Renal cortex interstitium (tissue), 11 donors: ENCODE data around the gene KCTD12. TPM values are rescaled to one million over a fixed set of nuclear protein-coding genes. Genes with fewer than 3 reads are reported as not detected.

Experiments used
- DNase-seq, 11 donors: peaks; one replicate each; pipeline ENCODE4 v3.0.0-alpha.2; 2013; ENCODE audit warnings: low read depth in 9 of 11, low spot score in 4 of 11; ENCODE audit errors: extremely low read depth in 1 of 11
- polyA plus RNA-seq, 3 donors: library from polyadenylated mRNA; unstranded; fragments of 120-200 nt; gene quantifications; one replicate each; pipeline ENCODE4 v1.2.1, GENCODE V29; 2013; ENCODE audit not compliant: insufficient read length in 3 of 3

KCTD12 gene
- polyA plus RNA-seq, 3 donors: 87.9 to 92.8 (median 90.1) TPM

DNA sequence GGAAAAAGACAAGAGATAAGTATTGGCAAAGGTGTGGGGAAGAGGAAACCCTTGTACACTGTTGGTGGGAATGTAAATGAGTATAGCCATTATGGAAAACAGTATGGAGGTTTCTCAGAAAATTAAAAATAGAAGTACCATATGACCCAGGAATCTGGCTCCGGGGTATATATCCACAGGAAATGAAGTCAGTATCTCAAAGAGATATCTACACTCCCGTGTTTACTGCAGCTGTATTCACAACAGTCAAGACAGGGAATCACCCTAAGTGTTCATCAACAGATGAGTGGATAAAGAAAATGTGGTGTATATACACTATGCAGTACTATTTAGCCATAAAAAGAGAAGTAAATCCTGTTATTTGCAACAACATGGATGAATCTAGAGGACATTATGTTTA lies 13.5 kb downstream of the KCTD12 start:
- no peak for DNase-seq

DNA sequence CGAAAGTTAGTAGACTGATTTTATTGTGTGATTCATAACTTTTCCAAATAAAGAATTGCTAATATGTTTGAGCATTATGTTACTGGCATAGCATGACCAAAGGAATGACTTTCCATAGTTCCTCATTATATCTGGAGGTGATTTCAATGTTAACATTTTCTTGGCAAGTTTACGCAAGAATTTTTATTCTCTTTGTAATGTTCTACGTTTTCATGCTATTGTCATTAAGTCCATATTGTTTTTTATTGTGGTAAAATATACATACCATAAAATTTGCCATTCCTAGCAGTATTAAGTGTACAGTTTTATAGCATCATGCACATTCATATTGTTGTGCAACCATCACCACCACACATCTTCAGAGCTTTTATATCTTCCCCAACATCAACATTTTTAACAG lies 14.8 kb downstream of the KCTD12 start:
- DNase-seq: no peak

DNA sequence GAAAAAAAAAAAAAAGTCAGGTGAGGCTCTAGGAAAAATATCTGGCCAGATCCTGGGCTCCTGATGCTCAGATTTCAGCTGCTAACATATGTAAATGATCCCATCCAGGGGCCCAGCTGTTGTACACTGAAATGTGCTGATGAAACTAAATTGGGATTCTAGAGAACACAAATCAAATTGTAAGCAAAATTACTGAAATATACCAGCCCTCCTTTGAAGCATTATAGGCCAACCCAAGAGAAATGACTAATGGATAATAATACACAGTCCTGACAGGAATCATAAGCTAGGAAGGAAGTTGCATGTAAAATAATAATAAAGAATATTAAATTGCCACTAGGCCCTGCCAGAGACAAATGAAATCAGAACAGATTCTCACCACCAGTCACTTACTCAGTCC lies 17.8 kb downstream of the KCTD12 start:
- DNase-seq: no peak

DNA sequence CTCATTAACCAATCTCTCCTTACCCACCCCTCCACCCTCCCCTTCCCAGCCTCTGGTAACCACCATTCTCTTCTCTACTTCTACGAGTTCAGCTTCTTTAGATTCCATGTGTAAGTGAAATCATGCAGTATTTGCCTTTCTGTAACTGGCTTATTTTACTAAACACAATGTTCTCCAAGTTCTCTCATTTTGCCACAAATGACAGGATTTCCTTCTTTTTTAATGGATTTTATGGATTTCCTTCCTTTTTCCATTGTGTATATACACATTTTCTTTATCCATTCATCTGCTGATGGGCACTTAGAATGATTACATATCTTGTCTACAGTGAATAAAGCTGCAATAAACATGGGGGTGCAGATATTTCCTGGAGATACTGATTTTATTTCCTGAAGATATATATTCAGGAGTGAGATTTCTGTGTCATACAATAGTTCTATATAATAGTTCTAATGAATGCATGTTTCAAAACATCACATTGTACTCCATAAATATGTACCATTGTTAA lies 20.2 kb downstream of the KCTD12 start:
- no peak for DNase-seq

DNA sequence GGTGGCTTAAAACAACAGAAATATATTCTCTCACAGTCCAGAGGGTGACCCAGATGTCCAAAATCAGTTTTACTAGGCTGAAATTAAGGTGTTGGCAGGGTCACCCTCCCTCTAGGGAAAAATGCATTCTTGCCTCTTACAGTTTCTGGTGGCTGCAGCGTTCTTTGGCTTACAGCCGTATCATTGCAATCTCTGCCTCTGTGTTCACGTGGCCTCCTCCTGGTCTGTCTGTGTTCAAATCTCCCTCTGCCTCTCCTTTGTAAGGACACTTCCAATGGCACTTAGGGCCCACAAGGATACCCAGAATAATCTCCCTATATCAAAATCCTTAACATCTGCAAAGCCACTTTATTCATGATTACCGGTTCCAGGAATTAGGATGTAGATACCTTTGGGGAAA lies 21.1 kb downstream of the KCTD12 start:
- no peak for DNase-seq

DNA sequence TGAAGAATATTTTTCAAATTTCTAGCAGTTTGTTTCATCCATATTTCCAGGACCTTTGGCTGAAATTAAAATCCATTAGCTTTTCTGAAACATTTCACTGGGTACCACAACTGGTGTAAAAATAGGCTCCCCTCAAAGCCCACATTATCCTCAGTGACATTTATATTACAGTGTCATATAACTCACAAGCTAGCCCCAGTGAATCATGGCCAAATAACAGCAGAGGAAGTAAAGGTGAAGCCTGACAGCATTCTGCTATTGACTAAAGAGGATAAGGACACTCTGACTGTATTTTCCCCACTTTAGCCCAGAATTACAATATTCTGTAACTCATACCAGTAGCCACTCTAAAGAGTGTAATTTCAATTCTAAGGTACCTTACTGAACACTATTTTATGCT lies 21.9 kb downstream of the KCTD12 start:
- no peak for DNase-seq

DNA sequence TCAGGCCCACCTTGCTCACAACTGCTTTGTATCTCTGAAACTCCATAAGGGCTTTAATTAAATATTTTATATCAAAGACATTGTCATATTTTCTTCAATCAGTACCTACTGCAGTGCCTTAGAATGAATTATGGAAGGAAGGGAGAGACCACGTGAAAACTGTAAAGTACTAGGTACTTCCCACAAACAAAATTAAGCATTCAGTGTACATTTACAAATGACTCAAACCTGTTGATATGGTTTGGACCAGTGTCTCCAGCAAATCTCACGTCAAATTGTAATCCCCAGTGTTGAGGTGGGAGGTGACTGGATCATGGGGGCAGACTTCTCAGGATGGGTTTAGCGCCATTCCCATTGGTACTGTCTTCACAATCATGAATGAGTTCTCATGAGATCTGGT lies 23.2 kb downstream of the KCTD12 start:
- no peak for DNase-seq

DNA sequence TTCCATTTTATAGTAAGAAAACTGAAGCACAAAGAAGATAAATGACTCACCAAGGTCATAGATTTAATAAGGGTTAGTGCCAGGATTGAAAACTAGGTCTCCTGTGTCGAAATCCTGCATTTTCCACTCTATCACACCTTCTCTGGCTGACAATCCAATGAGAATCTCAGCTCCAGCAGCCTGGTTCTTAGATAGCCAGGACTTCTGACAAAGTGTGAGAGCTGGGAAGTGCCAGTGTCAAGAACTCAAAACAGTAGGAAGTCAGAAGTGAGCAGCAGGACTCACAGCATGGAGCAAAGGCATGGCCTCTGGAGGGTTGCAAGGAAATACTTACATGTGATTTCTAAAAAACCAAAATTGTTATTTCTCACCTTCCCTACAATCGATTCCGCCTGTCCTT lies 24.3 kb downstream of the KCTD12 start:
- no peak for DNase-seq

DNA sequence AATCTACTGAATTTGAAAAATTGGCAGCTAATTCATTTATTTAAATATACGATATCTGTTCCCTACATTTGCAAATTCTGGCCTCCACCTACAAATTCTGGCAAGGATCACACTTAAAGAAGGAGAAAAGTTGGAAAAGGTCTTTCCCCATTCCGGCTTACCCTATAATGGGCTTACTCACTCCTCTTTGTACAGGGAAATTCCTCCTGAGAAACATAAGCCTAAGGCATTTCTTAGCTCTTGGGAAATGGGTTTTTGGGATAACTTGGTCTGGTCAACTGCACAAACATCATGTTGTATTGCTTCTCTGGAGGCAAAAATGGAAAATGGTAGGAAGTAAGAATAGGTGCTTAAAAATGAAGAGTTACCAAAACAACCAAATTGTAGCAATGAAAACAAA lies 25.5 kb downstream of the KCTD12 start:
- no peak for DNase-seq

DNA sequence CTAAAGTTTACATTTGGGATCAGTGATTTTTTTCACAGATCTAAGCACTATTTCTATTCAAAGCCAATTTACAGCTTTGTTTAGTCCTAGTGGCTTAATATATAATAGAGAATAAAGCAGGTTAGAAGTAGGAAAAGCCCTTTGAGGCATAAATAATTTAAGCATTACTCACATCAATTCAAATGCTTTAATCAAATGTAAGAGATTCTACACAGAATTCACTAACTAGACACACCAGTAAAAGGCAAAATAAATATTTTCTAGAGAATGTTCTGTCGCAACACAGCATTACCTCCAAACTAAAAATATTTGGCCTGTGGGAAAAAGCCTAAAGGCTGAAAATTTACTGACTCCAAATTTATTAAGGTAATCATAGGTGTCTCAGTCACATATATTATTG lies 31.3 kb downstream of the KCTD12 start:
- no peak for DNase-seq

DNA sequence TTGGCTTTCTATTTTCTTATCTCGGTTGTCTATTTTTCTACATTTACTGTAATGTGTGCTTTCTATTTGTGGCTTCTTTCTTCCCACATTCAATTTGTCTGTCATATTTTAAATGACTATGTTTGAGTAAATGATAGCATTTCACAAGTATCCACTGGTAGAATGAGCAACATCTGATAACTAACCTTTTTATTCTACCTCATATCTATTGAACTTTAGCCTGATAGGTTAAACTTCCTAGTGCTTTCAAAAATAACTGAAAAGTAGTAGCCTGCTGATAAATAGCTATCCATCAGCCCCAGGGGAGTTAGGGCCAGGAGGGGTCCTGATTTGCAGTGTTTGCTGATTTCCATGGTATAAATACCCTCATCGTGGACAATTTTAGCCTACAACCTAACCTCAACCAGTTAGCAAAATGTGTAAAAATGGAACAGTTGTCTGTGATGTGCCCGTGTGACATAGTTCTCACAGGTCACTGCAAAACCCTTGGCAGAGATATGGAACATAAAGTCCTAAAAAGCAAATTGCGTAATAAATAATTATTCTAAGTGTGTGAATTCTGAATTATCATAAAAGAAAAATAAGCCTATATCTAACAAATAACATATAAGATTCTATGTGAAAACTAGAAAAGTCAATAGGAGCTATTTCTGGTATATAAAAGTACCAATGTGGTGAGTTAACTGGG lies 32.1 kb downstream of the KCTD12 start:
- DNase-seq: no peak

DNA sequence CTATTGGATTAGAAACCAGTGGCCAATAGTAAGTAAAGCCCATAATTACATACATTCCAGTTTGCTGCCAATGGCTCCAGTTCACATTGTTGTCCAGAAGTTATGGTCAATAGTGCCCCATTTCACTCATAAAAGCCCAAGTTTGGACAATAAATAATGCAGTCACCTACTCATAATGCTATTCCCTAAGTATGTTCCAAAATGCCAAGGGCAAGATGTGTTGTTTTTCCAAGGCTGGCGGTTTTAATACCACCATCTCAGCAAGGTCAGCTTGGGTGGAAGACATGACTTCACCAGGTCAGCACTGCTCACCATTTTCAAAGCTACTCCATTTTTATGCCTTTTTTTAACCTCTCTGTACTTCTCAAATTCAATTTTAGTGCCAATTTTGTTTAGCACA lies 32.7 kb downstream of the KCTD12 start:
- no peak for DNase-seq

DNA sequence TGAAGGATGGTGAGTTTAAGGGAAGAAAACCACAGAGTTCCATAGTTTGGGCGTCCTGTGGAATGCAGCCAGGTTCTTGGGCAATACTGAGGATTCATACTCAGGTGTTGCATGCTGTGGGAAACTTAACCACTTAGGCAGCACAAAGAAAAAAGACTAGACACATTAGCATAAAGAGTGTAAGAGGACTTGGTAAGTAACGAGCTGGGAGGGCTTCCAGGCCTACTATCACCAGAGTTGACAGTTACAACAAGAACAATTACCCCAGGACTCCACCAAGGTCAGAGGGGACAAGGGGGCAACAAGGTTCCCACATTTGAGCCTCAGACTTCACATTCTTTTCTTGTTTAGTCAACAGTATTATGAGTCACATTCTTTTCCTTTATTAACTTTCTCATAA lies 33.2 kb downstream of the KCTD12 start:
- DNase-seq: no peak

DNA sequence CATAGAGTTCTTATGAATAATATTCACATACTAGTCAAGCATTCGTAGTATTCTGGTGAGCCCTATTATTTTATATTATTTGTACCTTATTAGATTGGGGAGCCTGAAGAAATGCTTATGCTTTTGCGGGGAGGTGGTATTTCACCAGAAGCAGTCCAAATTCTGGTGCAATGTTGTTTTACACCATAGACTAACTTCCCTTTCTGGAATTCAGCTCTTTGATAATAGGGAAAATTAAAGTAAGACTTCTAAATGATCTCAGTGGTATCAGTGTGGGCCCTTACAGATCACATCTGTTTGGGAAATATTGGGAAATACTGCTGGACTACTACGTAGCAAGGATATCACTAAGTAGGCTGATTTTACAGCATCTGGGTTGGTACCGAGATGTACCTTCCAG lies 34.2 kb downstream of the KCTD12 start:
- DNase-seq: no peak

DNA sequence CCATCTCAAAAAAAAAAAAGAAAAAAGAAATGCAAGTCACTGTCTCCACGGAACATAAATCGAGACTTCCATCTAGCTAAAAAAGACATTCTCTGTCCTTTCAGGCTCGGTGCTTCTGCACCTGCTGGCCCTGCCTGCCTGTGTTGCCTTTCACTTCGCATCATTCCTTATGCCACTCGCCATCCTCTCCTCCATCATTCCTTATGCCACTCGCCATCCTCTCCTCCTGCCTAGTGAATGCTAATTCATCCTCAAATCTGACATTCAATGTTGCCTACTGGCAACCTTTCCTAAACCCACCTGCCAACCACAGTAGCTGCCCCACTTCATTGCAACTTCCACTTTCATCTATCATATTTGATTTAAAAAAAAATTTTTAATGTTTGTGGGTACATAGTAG lies 36.7 kb downstream of the KCTD12 start:
- no peak for DNase-seq

DNA sequence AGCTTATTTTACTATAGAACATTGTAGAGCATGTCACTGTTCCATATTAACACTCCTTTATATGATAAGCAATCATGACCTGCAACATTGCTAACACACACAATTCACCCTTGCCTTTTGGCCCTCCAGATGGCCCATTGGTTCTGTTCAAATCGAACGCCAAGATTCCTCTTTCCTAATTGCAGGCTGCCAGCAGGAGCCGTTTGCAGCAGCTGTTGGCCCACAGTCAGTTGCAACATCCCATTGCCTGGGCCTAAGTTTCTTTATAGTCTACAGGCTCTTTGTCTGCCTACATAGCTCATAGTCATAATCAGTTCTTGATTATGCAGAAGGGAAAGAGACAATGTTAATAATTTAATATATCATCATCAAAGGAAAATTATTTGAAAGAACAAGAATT lies 37.6 kb downstream of the KCTD12 start:
- DNase-seq: no peak

DNA sequence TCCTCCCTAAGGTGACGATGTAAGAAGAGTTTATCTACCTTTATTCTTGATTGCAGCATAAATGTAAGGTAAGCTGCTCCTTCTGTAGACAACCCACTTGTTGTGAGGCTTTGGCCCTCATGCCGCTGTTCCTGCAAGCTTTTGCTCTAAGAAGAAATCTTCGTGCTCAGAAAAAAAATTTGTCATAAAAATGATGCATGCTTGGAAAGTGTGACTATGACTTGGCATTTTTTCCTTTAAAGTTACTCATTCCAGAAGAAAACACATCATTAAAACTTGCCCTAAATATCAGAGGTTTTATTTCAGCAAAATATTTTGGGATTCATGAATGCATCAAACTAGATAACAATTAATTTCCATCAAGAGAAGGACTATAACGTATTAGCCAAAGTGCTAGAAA lies 39.8 kb downstream of the KCTD12 start:
- DNase-seq: no peak

DNA sequence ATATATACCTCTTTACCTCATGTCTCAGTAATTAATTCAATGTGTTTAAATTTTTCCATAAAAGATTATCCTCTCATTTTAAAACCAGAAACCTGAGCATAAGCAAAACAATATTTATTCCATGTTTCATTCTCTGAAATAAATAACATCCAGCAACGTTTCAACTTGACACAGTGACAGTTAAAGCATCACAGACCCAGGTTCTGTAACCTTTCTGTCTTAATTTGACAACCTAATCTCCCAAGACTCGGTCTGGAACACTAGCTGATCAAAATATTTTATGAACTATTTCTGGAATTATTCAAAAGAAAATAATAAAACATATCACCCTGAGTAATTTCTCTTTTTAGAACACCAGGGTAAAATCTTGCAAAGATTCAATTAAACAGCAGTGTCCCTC lies 40.3 kb downstream of the KCTD12 start:
- no peak for DNase-seq

DNA sequence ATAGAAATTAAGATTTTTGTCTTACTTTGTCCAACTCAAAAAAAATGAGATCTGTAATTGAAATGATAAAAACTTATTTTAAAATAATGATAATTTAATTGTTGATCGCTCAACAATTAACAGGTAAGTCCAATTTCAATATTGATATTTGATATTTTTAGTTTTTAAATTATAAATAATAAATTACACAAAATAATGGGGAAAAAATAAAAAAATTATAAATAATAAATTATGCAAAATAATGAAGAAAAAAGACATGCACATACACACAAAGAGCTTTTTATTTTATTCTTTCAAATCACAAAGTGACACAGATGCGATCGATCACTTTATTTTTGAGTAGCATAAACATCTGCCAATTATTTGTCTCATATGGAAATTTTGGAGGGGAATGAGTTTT lies 40.8 kb downstream of the KCTD12 start:
- no peak for DNase-seq

DNA sequence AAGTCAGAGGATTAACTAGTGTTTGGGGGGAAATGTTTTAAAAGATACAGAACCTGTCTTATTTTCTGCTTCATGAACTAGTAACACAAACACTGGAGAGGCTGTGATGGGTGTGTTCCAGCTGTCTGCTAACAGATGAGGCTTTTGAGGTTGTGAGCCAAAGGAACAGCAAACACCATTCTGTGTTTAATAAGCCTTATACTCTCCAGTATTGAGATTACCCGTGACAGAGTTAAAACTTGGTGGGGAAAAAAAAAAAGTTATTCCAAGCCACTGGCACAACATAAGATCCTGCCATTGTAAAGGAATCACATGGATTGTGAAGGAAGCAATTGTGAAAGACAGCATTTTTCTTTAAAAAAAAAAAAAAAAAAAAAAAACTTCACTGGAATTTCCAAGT lies 48.4 kb downstream of the KCTD12 start:
- DNase-seq: no peak

DNA sequence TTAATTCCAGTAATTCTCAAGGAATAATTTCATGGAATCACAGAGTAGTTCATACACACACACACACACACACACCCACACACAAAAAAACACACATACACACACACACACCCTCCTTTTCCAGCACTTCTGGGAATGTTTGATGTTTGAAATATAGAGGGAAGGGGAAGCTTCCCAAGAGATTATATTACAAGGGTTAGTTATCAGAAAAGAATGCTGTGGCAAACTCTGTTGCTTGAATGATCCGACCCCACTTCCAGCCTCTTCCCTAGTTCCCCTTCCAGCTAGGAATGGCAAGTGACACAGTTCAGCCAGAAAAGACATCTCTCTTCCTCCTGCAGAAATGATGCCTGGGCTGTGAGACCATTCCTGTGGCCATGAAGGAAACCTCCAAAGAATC lies 49.9 kb downstream of the KCTD12 start:
- DNase-seq: no peak
